HCT116 (cell line): ENCODE data around the gene LEKR1. TPM values are rescaled to one million over a fixed set of nuclear protein-coding genes. Genes with fewer than 3 reads are reported as not detected.

Source experiments
- ATAC-seq: fragments of 200-7000 bp; cut with Tn5 transposase; 2 replicates; pipeline ENCODE4 v1.9.1; 2020; ENCODE audit warnings: mild to moderate bottlenecking, moderate library complexity
- BruUV-seq: library from RNA; stranded (reverse); fragments of 400-500 nt; replicated peaks from 2 replicates; lab custom pipeline; 2021; lab: Mats Ljungman, UMichigan
- CTCF ChIA-PET: fragments of 300-600 bp; sonication (Branson Sonifier 250); formaldehyde crosslinking; loops from one replicate; lab custom pipeline; 2021; ENCODE audit warnings: antibody characterized with exemption; lab: Charles Lee
- POLR2A ChIA-PET: fragments of 300-600, 350-600 bp; sonication (Branson Sonifier 250); formaldehyde crosslinking; loops from one replicate; lab custom pipeline; 2021; ENCODE audit warnings: antibody characterized with exemption; lab: Charles Lee
- RAD21 ChIA-PET, 2 experiments: fragments of 300-600 bp; sonication (Branson Sonifier 250); formaldehyde crosslinking; loops; one replicate each; lab custom pipeline; 2023; ENCODE audit warnings: low total read pairs in 2 of 2; ENCODE audit not compliant: uncharacterized antibody in 2 of 2, unreplicated experiment in 2 of 2, low non-redundant PET in 1 of 2; lab: Charles Lee
- DNase-seq: peaks from one replicate; pipeline ENCODE4 v3.0.0-alpha.2; 2010; ENCODE audit warnings: low read depth, low spot score
- H2AFZ ChIP-seq: fragments of 200-600 bp; shearing (Covaris generic), sonication (generic); 2 replicates; pipeline ENCODE4 v1.6.1; 2017; ENCODE audit warnings: low read depth, mixed run types, mixed read lengths, antibody characterized with exemption, low read length; ENCODE audit not compliant: poor library complexity, severe bottlenecking
- H3K27ac ChIP-seq: 2 replicates; pipeline ENCODE4 v1.5.1; 2012; ENCODE audit warnings: low read depth, low read length
- H3K27me3 ChIP-seq: fragments of 200-600 bp; sonication (generic); 2 replicates; pipeline ENCODE4 v1.6.1; 2016; ENCODE audit warnings: mixed run types, low read length, mixed read lengths; ENCODE audit not compliant: insufficient read depth
- H3K36me3 ChIP-seq, 2 experiments: fragments of 200-500 bp in 1 of 2; fragments of 200-600 bp in 1 of 2; sonication (Bioruptor generic) in 1 of 2; sonication (generic) in 1 of 2; 2 replicates each; pipeline versions ENCODE4 v1.5.1 to v1.6.1; 2014 to 2016; ENCODE audit warnings: low read length in 2 of 2, inconsistent platforms in 1 of 2, mixed read lengths in 1 of 2, mixed run types in 1 of 2; ENCODE audit not compliant: insufficient read depth in 2 of 2, control insufficient read depth in 1 of 2
- H3K4me1 ChIP-seq, 2 experiments: fragments of 200-600 bp in 1 of 2; sonication (generic) in 1 of 2; 2 replicates each; pipeline versions ENCODE4 v1.5.1 to v1.6.1; 2012 to 2017; ENCODE audit warnings: low read length in 2 of 2, inconsistent platforms in 1 of 2, mild to moderate bottlenecking in 1 of 2, mixed read lengths in 1 of 2, mixed run types in 1 of 2, moderate library complexity in 1 of 2; ENCODE audit not compliant: insufficient read depth in 2 of 2, control insufficient read depth in 1 of 2
- H3K4me2 ChIP-seq: fragments of 200-600 bp; sonication (generic); 2 replicates; pipeline ENCODE4 v1.6.1; 2017; ENCODE audit warnings: mixed run types, low read length, mixed read lengths
- H3K4me3 ChIP-seq, 2 experiments: fragments of 200-600 bp in 1 of 2; sonication (generic) in 1 of 2; replicated peaks in 1 of 2; 2 replicates each; pipeline ENCODE4 v1.5.1; 2011 to 2016; ENCODE audit warnings: low read length in 2 of 2, control low read depth in 1 of 2, low read depth in 1 of 2, mild to moderate bottlenecking in 1 of 2, mixed read lengths in 1 of 2, mixed run types in 1 of 2
- H3K79me2 ChIP-seq: fragments of 200-600 bp; sonication (generic); 2 replicates; pipeline ENCODE4 v1.6.1; 2017; ENCODE audit warnings: mild to moderate bottlenecking, mixed run types, low read length, moderate library complexity, mixed read lengths; ENCODE audit not compliant: insufficient read depth
- H3K9ac ChIP-seq: fragments of 200-600 bp; sonication (generic); 2 replicates; pipeline ENCODE4 v1.6.1; 2016; ENCODE audit warnings: low read length, mixed read lengths
- H3K9me2 ChIP-seq: fragments of 200-600 bp; sonication (generic), shearing (Covaris generic); 2 replicates; pipeline ENCODE4 v1.6.1; 2017; ENCODE audit warnings: mixed run types, mild to moderate bottlenecking, moderate library complexity; ENCODE audit not compliant: insufficient read depth
- H3K9me3 ChIP-seq, 2 experiments: fragments of 200-500 bp in 1 of 2; fragments of 200-600 bp in 1 of 2; sonication (Bioruptor generic) in 1 of 2; sonication (generic) in 1 of 2; 2 replicates each; pipeline ENCODE4 v1.6.1; 2014 to 2017; ENCODE audit warnings: low read length in 2 of 2, mixed read lengths in 2 of 2, inconsistent platforms in 1 of 2, low read depth in 1 of 2, mild to moderate bottlenecking in 1 of 2, mixed run types in 1 of 2, moderate library complexity in 1 of 2; ENCODE audit not compliant: control insufficient read depth in 1 of 2, insufficient read depth in 1 of 2
- H4K20me1 ChIP-seq: fragments of 200-600 bp; sonication (generic), shearing (Covaris generic); 2 replicates; pipeline ENCODE4 v1.6.1; 2017; ENCODE audit warnings: mixed run types, mild to moderate bottlenecking, moderate library complexity; ENCODE audit not compliant: insufficient read depth
- CBX3 ChIP-seq: IDR thresholded peaks from 2 replicates; pipeline ENCODE4 v1.6.1; 2012; ENCODE audit warnings: low read depth
- CTCF ChIP-seq, 3 experiments: fragments of 200-600 bp in 1 of 3; sonication (generic) in 1 of 3; IDR thresholded peaks in 2 of 3; conservative IDR thresholded peaks in 1 of 3; 2 replicates each; pipeline ENCODE4 v1.5.1; 2012 to 2017; ENCODE audit warnings: low read depth in 2 of 3, low read length in 2 of 3, antibody characterized with exemption in 1 of 3, borderline replicate concordance in 1 of 3, control low read depth in 1 of 3, mild to moderate bottlenecking in 1 of 3, mixed read lengths in 1 of 3, mixed run types in 1 of 3, moderate library complexity in 1 of 3; ENCODE audit not compliant: insufficient read depth in 1 of 3
- EGR1 ChIP-seq: IDR thresholded peaks from 2 replicates; pipeline ENCODE4 v1.6.1; 2012; ENCODE audit warnings: low read depth
- ELF1 ChIP-seq: IDR thresholded peaks from 2 replicates; pipeline ENCODE4 v1.6.1; 2012; ENCODE audit warnings: low read depth, borderline replicate concordance
- EZH2 ChIP-seq: fragments of 200-600 bp; sonication (generic); IDR thresholded peaks from 2 replicates; pipeline ENCODE4 v1.6.1; 2017; ENCODE audit warnings: antibody characterized with exemption, mixed run types
- EZH2phosphoT487 ChIP-seq: fragments of 200-600 bp; IDR thresholded peaks from 2 replicates; pipeline ENCODE4 v1.6.1; 2018; ENCODE audit warnings: antibody characterized with exemption, borderline replicate concordance
- FOSL1 ChIP-seq: IDR thresholded peaks from 2 replicates; pipeline ENCODE4 v1.6.1; 2012; ENCODE audit warnings: low read depth
- MAX ChIP-seq: IDR thresholded peaks from 2 replicates; pipeline ENCODE4 v1.6.1; 2012
- POLR2A ChIP-seq: IDR thresholded peaks from 2 replicates; pipeline ENCODE4 v1.7.0; 2011; ENCODE audit warnings: borderline replicate concordance; ENCODE audit not compliant: insufficient read depth, insufficient read length; ENCODE audit errors: extremely low read depth
- TCF7L2 ChIP-seq: IDR thresholded peaks from 2 replicates; pipeline ENCODE4 v1.7.0; 2011; ENCODE audit warnings: borderline replicate concordance, inconsistent platforms; ENCODE audit not compliant: insufficient read depth, insufficient read length; ENCODE audit errors: extremely low read depth
- ZFX ChIP-seq: fragments of 450-650 bp; IDR thresholded peaks from 2 replicates; pipeline ENCODE4 v1.6.1; 2017
- ZNF274 ChIP-seq: fragments of 200-500 bp; sonication (Bioruptor generic); IDR thresholded peaks from 2 replicates; pipeline ENCODE4 v1.6.1; 2014; ENCODE audit warnings: mild to moderate bottlenecking, low read depth, low read length, inconsistent platforms
- intact Hi-C: fragments of 100-400 bp; cut with micrococcal nuclease; formaldehyde crosslinking; loops from 2 replicates; pipeline ENCODE4 v1.10.0; 2022
- total RNA-seq: library from RNA; stranded (reverse); gene quantifications from one replicate; pipeline ENCODE4 v1.2.1, GENCODE V29; 2021; ENCODE audit not compliant: unreplicated experiment

LEKR1 gene
- total RNA-seq, 1 experiment from 2014 or later = 2.1 TPM

GRCh38 chr3:157051591-157051990 is 225.4 kb downstream of the LEKR1 start:
- no TSS peak for BruUV-seq

More at GRCh38 chr3:157051591-157051990, 225.4 kb downstream of the LEKR1 start:
- H3K4me1 ChIP-seq = no peaks in the 10 kb centered on the region
- H3K9me3 ChIP-seq = no peaks in the 10 kb centered on the region
- DNase-seq = no peak
- no peaks in the 10 kb centered on the region for H3K36me3 ChIP-seq
- peak overlapping the region; percentile 48 for H2AFZ ChIP-seq
- CTCF ChIA-PET = no interaction called here
- no peak overlapping the region for H3K27ac ChIP-seq
- no peaks in the 10 kb centered on the region for H3K9me2 ChIP-seq
- H3K4me2 ChIP-seq = no peak overlapping the region
- no peak overlapping the region for H3K4me3 ChIP-seq
- no peak overlapping the region for H3K9ac ChIP-seq
- POLR2A ChIA-PET = no interaction called here
- intact Hi-C loops = no loop called here
- RAD21 ChIA-PET = interaction anchor here in 1 of 2 experiments (0.6 kb wide), 1 partner anchor 18 kb away, joined by 5 read pairs; no protein-coding TSS in a partner anchor
- no peak for ATAC-seq
- H4K20me1 ChIP-seq = no peaks in the 10 kb centered on the region
- no peaks in the 10 kb centered on the region for H3K79me2 ChIP-seq
- TF ChIP-seq CTCF (IDR thresholded peaks at IDR 0.05 in 2 of 3, conservative IDR thresholded peaks at IDR 0.05 in 1 of 3; ENCODE audit: borderline replicate concordance in 1 of 3, insufficient read depth in 1 of 3, low read depth in 2 of 3, low read length in 2 of 3) (no peak), FOSL1 (no peak), CBX3 (no peak), ZNF274 (no peak), POLR2A (no peak), MAX (no peak), EGR1 (no peak), EZH2phosphoT487 (no peak), EZH2 (no peak), TCF7L2 (no peak), ZFX (no peak), ELF1 (no peak)
- H3K27me3 ChIP-seq = no peaks in the 10 kb centered on the region
